GM12878 (cell line): ENCODE results near the gene ANK2. TPM values are rescaled to one million over a fixed set of nuclear protein-coding genes. Genes with fewer than 3 reads are reported as not detected.

ENCODE experiments used
- ATAC-seq: fragments of 200-7000 bp; cut with Tn5 transposase; 3 replicates; pipeline ENCODE4 v1.9.1; 2020; ENCODE audit warnings: mild to moderate bottlenecking, moderate library complexity
- BruUV-seq: library from RNA; stranded (reverse); fragments of 400-500 nt; replicated peaks from 2 replicates; lab custom pipeline; 2021; lab: Mats Ljungman, UMichigan
- CTCF ChIA-PET: fragments of 300-600 bp; sonication (Branson Sonifier 250); formaldehyde crosslinking; extraction: SDS; loops from one replicate; lab custom pipeline; 2021; ENCODE audit warnings: inconsistent platforms; lab: Yijun Ruan, JAX
- POLR2A ChIA-PET: fragments of 350-600 bp; formaldehyde crosslinking; extraction: SDS; loops from one replicate; lab custom pipeline; 2021; ENCODE audit warnings: inconsistent platforms; lab: Charles Lee
- RAD21 ChIA-PET: fragments of 300-600 bp; sonication (Branson Sonifier 250); formaldehyde crosslinking; loops from one replicate; lab custom pipeline; 2023; ENCODE audit warnings: antibody characterized with exemption; ENCODE audit not compliant: unreplicated experiment; lab: Charles Lee
- SMC1A ChIA-PET: fragments of 300-600 bp; sonication (Branson Sonifier 250); formaldehyde crosslinking; loops from one replicate; lab custom pipeline; 2023; ENCODE audit not compliant: unreplicated experiment, uncharacterized antibody; lab: Charles Lee
- DNase-seq: peaks from one replicate; pipeline ENCODE4 v3.0.0-alpha.2; 2011; ENCODE audit warnings: low read depth, low spot score
- FAIRE-seq: peaks from 3 replicates; lab custom pipeline; 2011; peaks lifted over from hg19 to GRCh38; lab: Jason Lieb, UNC
- H2AFZ ChIP-seq: 2 replicates; pipeline ENCODE4 v1.6.0; 2011; ENCODE audit warnings: low read depth, low read length, control low read depth; ENCODE audit not compliant: control insufficient read depth
- H3K27ac ChIP-seq: 2 replicates; pipeline ENCODE4 v1.5.1; 2011; ENCODE audit warnings: control low read depth; ENCODE audit not compliant: control insufficient read depth, insufficient read depth
- H3K27me3 ChIP-seq, 2 experiments: replicated peaks in 1 of 2; 2 replicates each; pipeline versions ENCODE4 v1.6.0 to v1.6.1; 2011; ENCODE audit warnings: low read length in 1 of 2; ENCODE audit not compliant: control insufficient read depth in 2 of 2, insufficient read depth in 2 of 2
- H3K36me3 ChIP-seq, 2 experiments: 2 replicates each; pipeline ENCODE4 v1.5.1; 2011; ENCODE audit warnings: low read length in 1 of 2; ENCODE audit not compliant: control insufficient read depth in 2 of 2, insufficient read depth in 2 of 2
- H3K4me1 ChIP-seq: 2 replicates; pipeline ENCODE4 v1.6.1; 2011; ENCODE audit warnings: mild to moderate bottlenecking, low read length, moderate library complexity, mixed read lengths; ENCODE audit not compliant: control insufficient read depth, insufficient read depth
- H3K4me2 ChIP-seq: 2 replicates; pipeline ENCODE4 v1.6.0; 2011; ENCODE audit warnings: control low read depth; ENCODE audit not compliant: control insufficient read depth, insufficient read depth
- H3K4me3 ChIP-seq: fragments of 200-600 bp; sonication (generic); 2 replicates; pipeline ENCODE4 v1.5.1; 2016
- H3K79me2 ChIP-seq: 2 replicates; pipeline ENCODE4 v1.6.0; 2011; ENCODE audit warnings: low read length; ENCODE audit not compliant: control insufficient read depth, insufficient read depth
- H3K9ac ChIP-seq: 2 replicates; pipeline ENCODE4 v1.8.0; 2011; ENCODE audit warnings: low read length, control low read depth, mixed read lengths; ENCODE audit not compliant: control insufficient read depth, insufficient read depth
- H3K9me3 ChIP-seq: replicated peaks from 3 replicates; pipeline ENCODE4 v1.5.1; 2011; ENCODE audit warnings: mild to moderate bottlenecking, low read length; ENCODE audit not compliant: control insufficient read depth, insufficient read depth
- H4K20me1 ChIP-seq: 2 replicates; pipeline ENCODE4 v1.6.0; 2011; ENCODE audit not compliant: control insufficient read depth, insufficient read depth
- ATF3 ChIP-seq: IDR thresholded peaks from 2 replicates; pipeline ENCODE4 v1.6.1; 2011; ENCODE audit warnings: low read depth, mild to moderate bottlenecking, low read length, moderate library complexity, borderline replicate concordance; ENCODE audit errors: extremely low read depth
- E2F4 ChIP-seq: IDR thresholded peaks from 2 replicates; pipeline ENCODE4 v1.6.1; 2012; ENCODE audit warnings: low read depth, low read length, improper control_type of control experiment
- FOXM1 ChIP-seq: IDR thresholded peaks from 2 replicates; pipeline ENCODE4 v1.6.1; 2012; ENCODE audit warnings: low read depth, mild to moderate bottlenecking, inconsistent platforms, low read length, moderate library complexity
- HDAC2 ChIP-seq: fragments of 200-600 bp; sonication (generic); IDR thresholded peaks from 2 replicates; pipeline ENCODE4 v1.6.1; 2017
- RAD21 ChIP-seq: IDR thresholded peaks from 2 replicates; pipeline ENCODE4 v1.6.1; 2011; ENCODE audit warnings: mild to moderate bottlenecking, low read depth, low read length, moderate library complexity; ENCODE audit not compliant: insufficient read depth
- STAT1 ChIP-seq: fragments of 450-650 bp; conservative IDR thresholded peaks from 2 replicates; pipeline ENCODE4 v1.6.1; 2014; ENCODE audit warnings: antibody characterized with exemption, mild to moderate bottlenecking
- STAT3 ChIP-seq: IDR thresholded peaks from 2 replicates; pipeline ENCODE4 v1.6.1; 2011; ENCODE audit warnings: low read depth, low read length, improper control_type of control experiment
- USF1 ChIP-seq: IDR thresholded peaks from 2 replicates; pipeline ENCODE4 v1.6.1; 2011; ENCODE audit warnings: borderline replicate concordance, low read depth, mild to moderate bottlenecking, moderate library complexity, mixed read lengths, low read length; ENCODE audit not compliant: insufficient read depth; ENCODE audit errors: extremely low read length
- ZNF622 ChIP-seq: fragments of 450-650 bp; IDR thresholded peaks from 2 replicates; pipeline ENCODE4 v1.6.1; 2017; ENCODE audit warnings: mild to moderate bottlenecking, inconsistent platforms
- WGBS: methylation state at CpG from one replicate; pipeline ENCODE4 v1.1.6; 2016; ENCODE audit warnings: low lambda C conversion rate; ENCODE audit not compliant: insufficient replicate concordance, insufficient coverage; ENCODE audit errors: missing lambda C conversion rate; 5-methylcytosine and 5-hydroxymethylcytosine counted together
- in situ Hi-C: fragments of 300-500 bp; cut with MboI; formaldehyde crosslinking; loops from 9 replicates; pipeline ENCODE4 v1.14.3; 2018; ENCODE audit warnings: mixed read lengths
- intact Hi-C: fragments of 100-400 bp; cut with micrococcal nuclease; formaldehyde crosslinking; loops from one replicate; pipeline ENCODE4 v1.14.2; 2022; ENCODE audit not compliant: unreplicated experiment
- polyA plus RNA-seq, 11 experiments: library from polyadenylated mRNA; depleted of rRNA in 4 of 11; unstranded in 6 of 11; stranded (reverse) in 5 of 11; fragments of >200 nt; fragmentation: Nextera tagmentation in 4 of 11; fragmentation: Illumina TruSeq in 1 of 11; extraction: Ambion mirVana in 4 of 11; extraction: Trizol in 1 of 11; gene quantifications; 1 replicate in 1 of 11; 2 replicates in 10 of 11; pipeline versions ENCODE4 v1.2.1 to v1.2.3, GENCODE V29; 2011 to 2016; ENCODE audit warnings: inconsistent platforms in 2 of 11, missing spikeins in 2 of 11, low read depth in 1 of 11
- total RNA-seq, 4 experiments: library from RNA; depleted of rRNA in 3 of 4; stranded (reverse); fragments of >200 nt in 3 of 4; fragmentation: Illumina TruSeq in 1 of 4; extraction: Trizol in 1 of 4; gene quantifications; 2 replicates each; pipeline versions ENCODE4 v1.2.1 to v1.2.3, GENCODE V29; 2013 to 2021
- TF ChIP-seq, protein P1 (sequence below): fragments of 450-650 bp; IDR thresholded peaks from 2 replicates; pipeline ENCODE4 v1.6.1; 2017; ENCODE audit warnings: mild to moderate bottlenecking, moderate library complexity

The ANK2 gene
- total and polyA plus RNA-seq, 10 of the 15 experiments (the other 5 are each of a cell fraction or from before 2014, with no cell fraction given): 1.6 to 13.0 (median 4.1) TPM

GRCh38 chr4:113410686-113411085 lies 361.2 kb downstream of the ANK2 start:
- ChIA-PET POLR2A (no interaction called here), SMC1A (interaction anchor here (0.6 to 2.0 kb wide), 3 partner anchors 10 to 17 kb away, joined by 3 to 7 read pairs (median 3); no protein-coding TSS in a partner anchor), CTCF (no interaction called here)
- Histone ChIP-seq H3K4me3 (no peak overlapping the region), H3K79me2 (no peaks in the 10 kb centered on the region), H3K36me3 (no peaks in the 10 kb centered on the region), H3K4me2 (no peak overlapping the region), H3K9me3 (no peaks in the 10 kb centered on the region), H4K20me1 (no peaks in the 10 kb centered on the region), H3K27me3 (no peaks in the 10 kb centered on the region), H2AFZ (no peak overlapping the region)
- intact Hi-C loops (no loop called here), in situ Hi-C loops (no loop called here)
- ATAC-seq: no peak
- TF ChIP-seq, protein P1, sequence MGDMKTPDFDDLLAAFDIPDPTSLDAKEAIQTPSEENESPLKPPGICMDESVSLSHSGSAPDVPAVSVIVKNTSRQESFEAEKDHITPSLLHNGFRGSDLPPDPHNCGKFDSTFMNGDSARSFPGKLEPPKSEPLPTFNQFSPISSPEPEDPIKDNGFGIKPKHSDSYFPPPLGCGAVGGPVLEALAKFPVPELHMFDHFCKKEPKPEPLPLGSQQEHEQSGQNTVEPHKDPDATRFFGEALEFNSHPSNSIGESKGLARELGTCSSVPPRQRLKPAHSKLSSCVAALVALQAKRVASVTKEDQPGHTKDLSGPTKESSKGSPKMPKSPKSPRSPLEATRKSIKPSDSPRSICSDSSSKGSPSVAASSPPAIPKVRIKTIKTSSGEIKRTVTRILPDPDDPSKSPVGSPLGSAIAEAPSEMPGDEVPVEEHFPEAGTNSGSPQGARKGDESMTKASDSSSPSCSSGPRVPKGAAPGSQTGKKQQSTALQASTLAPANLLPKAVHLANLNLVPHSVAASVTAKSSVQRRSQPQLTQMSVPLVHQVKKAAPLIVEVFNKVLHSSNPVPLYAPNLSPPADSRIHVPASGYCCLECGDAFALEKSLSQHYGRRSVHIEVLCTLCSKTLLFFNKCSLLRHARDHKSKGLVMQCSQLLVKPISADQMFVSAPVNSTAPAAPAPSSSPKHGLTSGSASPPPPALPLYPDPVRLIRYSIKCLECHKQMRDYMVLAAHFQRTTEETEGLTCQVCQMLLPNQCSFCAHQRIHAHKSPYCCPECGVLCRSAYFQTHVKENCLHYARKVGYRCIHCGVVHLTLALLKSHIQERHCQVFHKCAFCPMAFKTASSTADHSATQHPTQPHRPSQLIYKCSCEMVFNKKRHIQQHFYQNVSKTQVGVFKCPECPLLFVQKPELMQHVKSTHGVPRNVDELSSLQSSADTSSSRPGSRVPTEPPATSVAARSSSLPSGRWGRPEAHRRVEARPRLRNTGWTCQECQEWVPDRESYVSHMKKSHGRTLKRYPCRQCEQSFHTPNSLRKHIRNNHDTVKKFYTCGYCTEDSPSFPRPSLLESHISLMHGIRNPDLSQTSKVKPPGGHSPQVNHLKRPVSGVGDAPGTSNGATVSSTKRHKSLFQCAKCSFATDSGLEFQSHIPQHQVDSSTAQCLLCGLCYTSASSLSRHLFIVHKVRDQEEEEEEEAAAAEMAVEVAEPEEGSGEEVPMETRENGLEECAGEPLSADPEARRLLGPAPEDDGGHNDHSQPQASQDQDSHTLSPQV: no peak
- TF ChIP-seq, all 136 proteins: peak for 0
- H3K9ac ChIP-seq: no peak overlapping the region
- no TSS peak for BruUV-seq
- FAIRE-seq: no peak
- RAD21 ChIA-PET: no interaction called here
- no peaks in the 10 kb centered on the region for H3K4me1 ChIP-seq
- no peak overlapping the region for H3K27ac ChIP-seq
- no peak for DNase-seq

DNA sequence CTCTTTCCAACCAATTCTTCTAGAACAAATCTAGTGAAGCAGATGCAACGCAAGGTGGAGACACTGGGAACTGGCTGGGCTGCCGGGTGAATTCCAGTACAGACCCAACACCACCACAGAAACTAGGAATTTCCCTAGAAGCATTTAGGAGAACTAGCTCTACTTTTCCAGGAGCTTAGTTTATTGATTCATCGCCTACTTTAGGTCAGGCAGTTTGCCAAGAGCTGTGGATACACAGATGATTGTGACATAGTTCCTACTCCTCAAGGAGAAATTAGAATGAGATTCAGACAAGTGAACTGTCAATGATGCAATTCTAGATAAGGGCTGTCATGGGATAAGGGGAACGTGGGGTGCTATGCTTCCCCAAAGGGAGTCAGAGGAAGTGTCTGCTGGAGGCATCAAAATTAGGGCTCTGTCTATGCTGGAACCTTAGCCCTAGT lies 362.1 kb downstream of the ANK2 start:
- Histone ChIP-seq H3K79me2 (no peaks in the 10 kb centered on the region), H3K9me3 (no peaks in the 10 kb centered on the region), H3K36me3 (no peaks in the 10 kb centered on the region), H3K27me3 (no peaks in the 10 kb centered on the region), H2AFZ (no peak overlapping the region), H3K4me3 (no peak overlapping the region), H3K4me2 (no peak overlapping the region), H3K27ac (no peak overlapping the region), H3K9ac (no peak overlapping the region), H4K20me1 (no peaks in the 10 kb centered on the region), H3K4me1 (no peaks in the 10 kb centered on the region)
- ChIA-PET RAD21 (no interaction called here), CTCF (interaction anchor here (1.0 kb wide), 1 partner anchor 17 kb away, joined by 5 read pairs; no protein-coding TSS in a partner anchor), POLR2A (no interaction called here), SMC1A (interaction anchor here (0.6 to 2.0 kb wide), 3 partner anchors 10 to 18 kb away, joined by 3 to 7 read pairs (median 3); no protein-coding TSS in a partner anchor)
- intact Hi-C loops: no loop called here
- in situ Hi-C loops: no loop called here
- no TSS peak for BruUV-seq
- WGBS: 37% methylated on average over 4 of the region's 4 CpGs
- no peak for ATAC-seq
- FAIRE-seq: no peak
- no peak for DNase-seq
- TF ChIP-seq STAT1 (no peak), RAD21 (no peak), ATF3 (no peak), ZNF622 (no peak), STAT3 (no peak), E2F4 (no peak), HDAC2 (no peak), USF1 (no peak), FOXM1 (no peak)
